Neural progenitor cell (in vitro differentiated cells): ENCODE measurements around the gene FBL.

Source experiments
- EZH2 ChIP-seq: fragments of 200-600 bp; sonication (generic); IDR thresholded peaks from 2 replicates; pipeline ENCODE4 v1.6.1; 2017; ENCODE audit warnings: antibody characterized with exemption, mild to moderate bottlenecking, moderate library complexity
- EZH2phosphoT487 ChIP-seq: fragments of 200-600 bp; sonication (generic); IDR thresholded peaks from 2 replicates; pipeline ENCODE4 v1.6.1; 2017; ENCODE audit warnings: antibody characterized with exemption
- TF ChIP-seq, protein P1 (sequence below): fragments of 200-600 bp; sonication (generic); IDR thresholded peaks from 2 replicates; pipeline ENCODE4 v1.5.1; 2017; ENCODE audit warnings: antibody characterized with exemption, mild to moderate bottlenecking

DNA sequence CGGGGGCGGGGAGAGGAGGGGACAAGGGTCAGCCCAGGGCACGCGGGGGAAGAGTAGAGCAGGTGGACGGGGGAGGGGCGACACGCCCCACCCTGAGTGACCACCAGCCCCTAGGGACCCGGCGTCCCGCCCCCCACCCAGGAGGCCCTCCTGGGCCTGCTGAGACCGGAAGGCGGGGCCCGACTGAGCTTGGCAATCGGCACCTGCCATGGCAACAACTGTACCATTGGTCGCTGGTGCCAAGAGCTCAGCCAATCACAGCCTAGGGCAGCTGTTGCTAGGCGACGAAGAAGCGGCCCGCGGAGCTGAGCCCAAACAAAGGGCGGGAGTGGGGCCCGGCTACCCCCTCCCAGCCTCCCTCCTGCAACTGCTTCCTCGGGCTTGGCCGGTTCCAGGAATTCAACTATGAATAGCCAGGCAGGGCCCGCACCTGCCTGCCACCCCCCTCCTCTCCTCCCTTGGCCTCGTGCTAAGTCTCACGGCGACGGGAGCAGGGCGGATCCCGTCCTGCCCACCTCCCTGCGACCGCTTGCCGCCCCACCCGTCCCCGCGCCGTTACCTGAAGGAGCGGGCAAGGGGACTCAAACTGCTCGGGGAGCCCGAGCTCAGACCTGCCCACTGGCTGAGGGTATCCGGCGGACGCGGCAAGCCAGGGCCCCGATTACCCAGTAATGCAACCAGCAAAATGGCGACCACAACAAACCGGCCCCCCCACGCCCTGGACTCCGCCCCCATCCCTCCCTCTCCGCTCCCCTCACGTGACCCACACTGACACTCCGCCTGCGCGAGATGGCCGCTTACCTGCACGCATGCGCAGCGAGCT, 12.5 kb downstream of the FBL start, which contains the start of gene DYRK1B:
- TF ChIP-seq, protein P1, sequence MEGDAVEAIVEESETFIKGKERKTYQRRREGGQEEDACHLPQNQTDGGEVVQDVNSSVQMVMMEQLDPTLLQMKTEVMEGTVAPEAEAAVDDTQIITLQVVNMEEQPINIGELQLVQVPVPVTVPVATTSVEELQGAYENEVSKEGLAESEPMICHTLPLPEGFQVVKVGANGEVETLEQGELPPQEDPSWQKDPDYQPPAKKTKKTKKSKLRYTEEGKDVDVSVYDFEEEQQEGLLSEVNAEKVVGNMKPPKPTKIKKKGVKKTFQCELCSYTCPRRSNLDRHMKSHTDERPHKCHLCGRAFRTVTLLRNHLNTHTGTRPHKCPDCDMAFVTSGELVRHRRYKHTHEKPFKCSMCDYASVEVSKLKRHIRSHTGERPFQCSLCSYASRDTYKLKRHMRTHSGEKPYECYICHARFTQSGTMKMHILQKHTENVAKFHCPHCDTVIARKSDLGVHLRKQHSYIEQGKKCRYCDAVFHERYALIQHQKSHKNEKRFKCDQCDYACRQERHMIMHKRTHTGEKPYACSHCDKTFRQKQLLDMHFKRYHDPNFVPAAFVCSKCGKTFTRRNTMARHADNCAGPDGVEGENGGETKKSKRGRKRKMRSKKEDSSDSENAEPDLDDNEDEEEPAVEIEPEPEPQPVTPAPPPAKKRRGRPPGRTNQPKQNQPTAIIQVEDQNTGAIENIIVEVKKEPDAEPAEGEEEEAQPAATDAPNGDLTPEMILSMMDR: no peak
- TF ChIP-seq EZH2: no peak
- TF ChIP-seq EZH2phosphoT487: no peak
